DOHH2 (cell line): ENCODE results near the gene YES1.

Source experiments
- CTCF ChIP-seq: fragments of 200-600 bp; sonication (generic); IDR thresholded peaks from one replicate; pipeline ENCODE4 v1.5.1; 2014; ENCODE audit warnings: antibody characterized with exemption, mild to moderate bottlenecking, low read depth, low read length; ENCODE audit not compliant: poor library complexity, severe bottlenecking
- EZH2phosphoT487 ChIP-seq: fragments of 200-600 bp; sonication (generic); IDR thresholded peaks from 2 replicates; pipeline ENCODE4 v1.6.1; 2017; ENCODE audit warnings: borderline replicate concordance, mild to moderate bottlenecking, antibody characterized with exemption, low read length, moderate library complexity, mixed read lengths

GRCh38 chr18:713135-713490 lies 98.9 kb downstream of the YES1 start:
- TF ChIP-seq CTCF (no peak), EZH2phosphoT487 (no peak)
